ENCODE measurements around the gene SPSB4. TPM values are rescaled to one million over a fixed set of nuclear protein-coding genes. Genes with fewer than 3 reads are reported as not detected.

SPSB4 gene
- total RNA-seq, 3 donors from 2014 or later, result 1.3 TPM; not detected in 2

- no peak overlapping the region for H3K27ac ChIP-seq
- TF ChIP-seq POLR2A (IDR thresholded peaks at IDR 0.05) (no peak), CTCF (IDR thresholded peaks at IDR 0.05) (no peak), POLR2AphosphoS5 (IDR thresholded peaks at IDR 0.05) (no peak)
- intact Hi-C loops (cut with DNase I; ENCODE audit: low total_unique reads), result loop anchor here (5.0 kb wide), 1 partner anchor 196 kb away; no protein-coding TSS in a partner anchor
- H3K9me3 ChIP-seq, result no peaks in the 10 kb centered on the region
- H3K36me3 ChIP-seq, result no peaks in the 10 kb centered on the region
- H3K27me3 ChIP-seq, result no peaks in the 10 kb centered on the region
- no peak overlapping the region for H3K4me3 ChIP-seq
- no peaks in the 10 kb centered on the region for H3K4me1 ChIP-seq
- no peak for DNase-seq (ENCODE audit: low spot score in 2 of 2)
These were observed 142.1 kb downstream of the SPSB4 start for GRCh38 chr3:141193066-141193830.

Other genes with a start within 250 kb of the SPSB4 start
- gene SLC25A36, start 109.5 kb upstream of the SPSB4 start, total RNA-seq, result 100 to 1,000 TPM in 1 of 3 donors, 10 to 100 TPM in 2; 74.7 to 111 (median 86.7) TPM
- gene PXYLP1, start 180.5 kb downstream of the SPSB4 start, total RNA-seq, result 10 to 100 TPM; 10.7 to 20.8 (median 19.0) TPM